ENCODE data around the gene LHFPL6.

GRCh38 chr13:39298951-39299350, 304.0 kb downstream of the LHFPL6 start:
- TF ChIP-seq CTCF (IDR thresholded peaks at IDR 0.05) (no peak), POLR2A (IDR thresholded peaks at IDR 0.05) (no peak)
